Esophagus squamous epithelium (tissue), 5 donors: ENCODE results near the gene RPL18A. TPM values are rescaled to one million over a fixed set of nuclear protein-coding genes. Genes with fewer than 3 reads are reported as not detected.

Experiments
- DNase-seq: peaks from one replicate; lab custom pipeline; 2025; lab: John Stamatoyannopoulos, UW
- H3K27ac ChIP-seq, 4 donors: fragments of 200-600 bp; sonication (generic); one replicate each; pipeline ENCODE4 v1.5.1; 2016 to 2019; ENCODE audit warnings: mild to moderate bottlenecking in 1 of 4
- H3K27me3 ChIP-seq, 4 donors: fragments of 200-600 bp; sonication (generic); 1 replicate in 3 of 4; 2 replicates in 1 of 4; pipeline versions ENCODE4 v1.5.1 to v1.6.0; 2017 to 2021; ENCODE audit warnings: antibody characterized with exemption in 1 of 4
- H3K36me3 ChIP-seq, 3 donors: fragments of 200-600 bp; sonication (generic); one replicate each; pipeline ENCODE4 v1.5.1; 2016 to 2019
- H3K4me1 ChIP-seq, 3 donors: fragments of 200-600 bp; sonication (generic); one replicate each; pipeline ENCODE4 v1.5.1; 2017 to 2019
- H3K4me3 ChIP-seq, 4 donors: fragments of 200-600 bp; sonication (generic); 1 replicate in 3 of 4; 2 replicates in 1 of 4; pipeline ENCODE4 v1.5.1; 2016 to 2019; ENCODE audit warnings: mild to moderate bottlenecking in 2 of 4, moderate library complexity in 1 of 4
- H3K9me3 ChIP-seq, 3 donors: fragments of 200-600 bp; sonication (generic); one replicate each; pipeline ENCODE4 v1.5.1; 2016 to 2019
- POLR2A ChIP-seq, 4 donors: fragments of 450-650 bp; IDR thresholded peaks; one replicate each; pipeline ENCODE4 v1.6.1; 2017; ENCODE audit warnings: antibody characterized with exemption in 4 of 4, mild to moderate bottlenecking in 4 of 4, moderate library complexity in 3 of 4
- WGBS, 2 donors: methylation state at CpG; one replicate each; pipeline ENCODE4 v1.1.5; 2018; 5-methylcytosine and 5-hydroxymethylcytosine counted together
- intact Hi-C: fragments of 100-400 bp; cut with DNase I; formaldehyde crosslinking; loops from one replicate; pipeline ENCODE4 v1.15.0; 2022
- total RNA-seq, 4 donors: library from RNA; depleted of rRNA; stranded (reverse); fragments of >200 nt; gene quantifications; one replicate each; pipeline ENCODE4 v1.1.0, GENCODE V29; 2016
- TF ChIP-seq, protein P1 (sequence below), 6 experiments: fragments of 450-650 bp in 4 of 6; fragments of 200-600 bp in 2 of 6; sonication (generic) in 2 of 6; IDR thresholded peaks; one replicate each; pipeline ENCODE4 v1.5.1; 2016 to 2019; ENCODE audit warnings: antibody characterized with exemption in 6 of 6, mild to moderate bottlenecking in 4 of 6, moderate library complexity in 4 of 6
- donor health status: DM: yes; HTN: yes; CAD: no.

The RPL18A gene
- total RNA-seq, 4 donors from 2014 or later = 1,080 to 2,192 (median 1,622) TPM

DNA sequence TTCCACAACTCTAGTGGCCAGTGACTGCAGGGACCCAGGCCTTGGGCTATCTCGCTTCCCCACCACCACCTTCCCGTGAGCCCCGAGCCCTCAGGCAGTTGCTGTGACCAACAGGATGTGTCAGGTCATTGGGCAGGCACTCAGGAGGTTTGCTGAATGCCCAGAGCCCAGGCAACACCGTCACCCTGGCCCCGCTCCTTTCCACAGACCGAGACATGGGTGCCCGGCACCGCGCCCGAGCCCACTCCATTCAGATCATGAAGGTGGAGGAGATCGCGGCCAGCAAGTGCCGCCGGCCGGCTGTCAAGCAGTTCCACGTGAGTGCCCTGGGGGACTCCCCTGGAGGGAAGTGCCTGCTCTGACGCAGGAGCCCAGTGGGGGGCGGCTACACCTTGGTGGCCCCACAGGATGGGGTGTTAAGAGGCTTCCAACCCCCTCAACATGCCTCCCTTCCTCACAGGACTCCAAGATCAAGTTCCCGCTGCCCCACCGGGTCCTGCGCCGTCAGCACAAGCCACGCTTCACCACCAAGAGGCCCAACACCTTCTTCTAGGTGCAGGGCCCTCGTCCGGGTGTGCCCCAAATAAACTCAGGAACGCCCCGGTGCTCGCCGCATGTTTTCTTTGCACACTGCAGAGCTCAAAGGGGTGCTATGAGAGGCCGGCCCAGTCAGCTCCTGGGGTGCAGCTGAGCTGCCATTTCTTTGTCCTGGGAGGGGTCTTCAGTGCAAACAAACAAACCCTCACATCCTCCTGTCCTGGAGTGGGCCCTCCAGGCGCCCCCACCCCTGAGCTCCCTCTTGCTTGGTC, 3.2 kb downstream of the RPL18A start:
- no peak overlapping the region for H3K4me3 ChIP-seq

DNA sequence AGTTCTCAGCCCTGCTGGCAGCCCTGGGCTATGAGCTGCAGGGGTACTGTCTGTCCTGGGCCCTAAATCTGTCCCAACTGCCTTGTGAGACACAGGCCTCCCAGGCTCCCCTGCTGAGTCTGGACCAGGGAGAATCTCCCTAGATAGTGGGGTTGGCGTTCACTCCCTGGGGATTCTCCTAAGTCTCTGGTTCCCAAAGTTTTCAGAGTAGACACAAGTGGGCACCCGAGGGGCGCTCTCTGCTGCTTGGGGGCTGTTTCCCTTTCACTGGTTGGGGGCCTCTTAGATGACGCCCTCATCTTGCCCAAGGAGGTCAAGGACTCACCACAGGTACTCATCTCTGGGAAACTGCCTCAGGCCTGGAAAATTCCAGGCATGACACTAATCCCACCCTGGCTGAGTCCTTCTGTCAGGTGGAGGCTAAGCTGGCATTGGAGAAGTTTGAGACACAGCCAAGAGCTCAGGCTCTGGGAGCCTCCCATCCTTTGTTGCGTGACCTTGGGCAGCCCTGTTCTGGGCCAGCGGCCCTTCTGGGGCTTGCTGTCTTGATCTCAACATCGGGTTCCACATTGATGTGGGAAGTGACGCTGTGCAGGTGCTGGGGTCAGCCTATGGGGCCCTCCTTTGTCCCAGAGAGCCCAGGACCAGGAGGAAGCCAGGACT, 3.9 kb downstream of the RPL18A start:
- Histone ChIP-seq H3K4me1 (peaks cover 26 to 60% (median 50%) of the 10 kb centered on the region in 3 donors), H3K9me3 (no peaks in the 10 kb centered on the region), H3K27ac (peak overlapping the region; percentile 44 to 61 (median 58)), H3K27me3 (no peaks in the 10 kb centered on the region), H3K4me3 (no peak overlapping the region), H3K36me3 (peaks cover 25 to 52% (median 33%) of the 10 kb centered on the region in 3 donors)
- TF ChIP-seq POLR2A (IDR thresholded peaks at IDR 0.05) = no peak
- TF ChIP-seq, protein P1, sequence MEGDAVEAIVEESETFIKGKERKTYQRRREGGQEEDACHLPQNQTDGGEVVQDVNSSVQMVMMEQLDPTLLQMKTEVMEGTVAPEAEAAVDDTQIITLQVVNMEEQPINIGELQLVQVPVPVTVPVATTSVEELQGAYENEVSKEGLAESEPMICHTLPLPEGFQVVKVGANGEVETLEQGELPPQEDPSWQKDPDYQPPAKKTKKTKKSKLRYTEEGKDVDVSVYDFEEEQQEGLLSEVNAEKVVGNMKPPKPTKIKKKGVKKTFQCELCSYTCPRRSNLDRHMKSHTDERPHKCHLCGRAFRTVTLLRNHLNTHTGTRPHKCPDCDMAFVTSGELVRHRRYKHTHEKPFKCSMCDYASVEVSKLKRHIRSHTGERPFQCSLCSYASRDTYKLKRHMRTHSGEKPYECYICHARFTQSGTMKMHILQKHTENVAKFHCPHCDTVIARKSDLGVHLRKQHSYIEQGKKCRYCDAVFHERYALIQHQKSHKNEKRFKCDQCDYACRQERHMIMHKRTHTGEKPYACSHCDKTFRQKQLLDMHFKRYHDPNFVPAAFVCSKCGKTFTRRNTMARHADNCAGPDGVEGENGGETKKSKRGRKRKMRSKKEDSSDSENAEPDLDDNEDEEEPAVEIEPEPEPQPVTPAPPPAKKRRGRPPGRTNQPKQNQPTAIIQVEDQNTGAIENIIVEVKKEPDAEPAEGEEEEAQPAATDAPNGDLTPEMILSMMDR (IDR thresholded peaks at IDR 0.05) = no peak
- 57 to 63% methylated on average over 4 to 5 of the region's 8 CpGs for WGBS, 2 donors
- intact Hi-C loops = no loop called here
- DNase-seq = no peak

More for the DNA sequence above, 3.2 kb downstream of the RPL18A start:
- peaks cover 26 to 60% (median 50%) of the 10 kb centered on the region in 3 donors for H3K4me1 ChIP-seq
- WGBS, 2 donors = 46 to 65% methylated on average over 10 to 13 of the region's 31 CpGs
- no peaks in the 10 kb centered on the region for H3K27me3 ChIP-seq
- H3K36me3 ChIP-seq = peaks cover 25 to 52% (median 33%) of the 10 kb centered on the region in 3 donors
- no peak for DNase-seq
- no peaks in the 10 kb centered on the region for H3K9me3 ChIP-seq
- peak overlapping the region; percentile 44 to 61 (median 58) for H3K27ac ChIP-seq
- TF ChIP-seq POLR2A (IDR thresholded peaks at IDR 0.05) = no peak
- TF ChIP-seq, protein P1 (IDR thresholded peaks at IDR 0.05) = no peak
- intact Hi-C loops = no loop called here

DNA sequence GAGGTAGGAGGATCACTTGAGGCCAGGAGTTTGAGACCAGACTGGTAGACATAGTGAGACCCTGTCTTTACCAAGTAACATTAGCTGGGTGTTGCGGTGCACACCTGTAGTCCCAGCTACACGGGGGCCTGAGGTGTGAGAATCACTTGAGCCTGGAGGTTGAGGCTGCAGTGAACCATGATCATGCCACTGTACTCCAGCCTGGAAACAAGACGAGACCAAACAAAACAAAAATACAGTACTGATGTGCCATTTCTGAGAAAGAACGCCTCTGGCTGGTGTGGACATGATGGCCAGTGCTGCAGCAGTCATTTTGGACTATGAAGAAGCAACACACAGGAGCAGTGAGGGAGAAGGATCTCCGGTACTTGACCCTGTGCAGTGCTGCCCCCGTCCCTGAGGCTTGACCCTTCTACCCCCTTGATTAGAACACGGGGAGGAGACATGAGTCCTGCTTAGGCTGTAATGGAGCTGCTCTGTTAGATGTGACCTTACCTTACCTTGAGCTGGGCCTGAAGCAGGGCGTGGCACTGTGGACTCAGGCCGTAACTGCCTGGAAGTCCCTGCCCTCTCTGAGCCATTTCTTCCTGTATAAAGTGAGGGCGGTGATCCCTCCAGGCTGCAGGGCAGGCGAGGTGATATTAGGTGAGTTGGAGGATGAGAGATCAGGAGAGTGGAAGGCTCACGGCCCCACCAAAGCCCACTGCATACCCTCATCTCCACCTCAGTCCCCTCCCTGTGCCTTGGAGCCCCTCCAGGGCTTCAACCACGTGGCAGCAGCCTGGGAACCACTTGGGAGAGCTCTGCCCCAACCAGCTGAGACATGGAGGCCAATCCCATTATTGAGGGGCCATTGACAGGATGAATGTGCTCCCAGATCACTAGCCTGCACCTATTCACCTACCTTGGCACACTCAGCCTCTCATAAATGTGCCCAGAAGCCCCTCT, 5.9 kb downstream of the RPL18A start:
- TF ChIP-seq, protein P1 (IDR thresholded peaks at IDR 0.05) = no peak
- TF ChIP-seq POLR2A (IDR thresholded peaks at IDR 0.05) = peak in 1 of 4 donors; percentile 9
- 20 to 60% methylated on average over 4 to 13 of the region's 13 CpGs for WGBS, 2 donors
- Histone ChIP-seq H3K4me3 (no peak overlapping the region), H3K9me3 (no peaks in the 10 kb centered on the region), H3K27ac (peak overlapping the region; percentile 35 to 65 (median 57)), H3K27me3 (peaks cover 0 to 18% (median 5%) of the 10 kb centered on the region in 4 donors), H3K36me3 (peaks cover 25 to 52% (median 33%) of the 10 kb centered on the region in 3 donors), H3K4me1 (peaks cover 26 to 56% (median 45%) of the 10 kb centered on the region in 3 donors)
- intact Hi-C loops = loop anchor here (5.0 kb wide), 2 partner anchors 67 to 132 kb away; partner anchors contain the start of gene CCDC124
- no peak for DNase-seq

DNA sequence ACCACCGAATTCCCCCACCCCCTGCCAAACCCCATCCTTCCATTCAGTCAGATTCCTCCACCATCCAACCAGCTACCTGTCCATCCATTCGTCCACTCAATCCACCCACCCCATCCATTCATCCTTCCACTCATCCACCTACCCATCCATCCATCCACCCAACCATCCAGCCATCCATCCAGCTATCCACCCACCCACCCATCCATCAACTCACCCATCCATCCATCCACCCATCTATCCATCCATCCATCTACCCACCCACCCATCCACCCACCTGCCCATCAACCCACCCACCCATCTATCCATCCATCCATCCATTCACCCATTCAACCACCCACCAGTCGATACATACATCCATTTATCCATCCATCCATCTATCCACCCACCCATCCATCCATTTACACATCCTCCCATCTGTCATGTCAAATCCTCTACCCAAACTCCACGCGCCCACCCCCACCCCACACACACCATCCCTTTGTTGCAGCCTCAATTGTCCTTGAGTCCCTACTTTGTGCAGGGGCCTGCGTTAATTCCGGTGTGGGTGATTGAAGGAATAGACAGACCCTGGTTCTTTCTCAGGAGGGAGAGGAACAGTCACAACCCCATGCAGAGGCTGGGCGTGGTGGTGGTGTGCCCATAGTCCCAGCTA, 6.7 kb downstream of the RPL18A start:
- 86 to 87% methylated on average over 5 to 7 of the region's 8 CpGs for WGBS, 2 donors
- H3K4me3 ChIP-seq = no peak overlapping the region
- peak overlapping the region in 2 of 4 donors; percentile 55 to 65 for H3K27ac ChIP-seq
- H3K9me3 ChIP-seq = no peaks in the 10 kb centered on the region
- intact Hi-C loops = loop anchor here (5.0 kb wide), 2 partner anchors 66 to 131 kb away; partner anchors contain the start of gene CCDC124
- peaks cover 25 to 44% (median 32%) of the 10 kb centered on the region in 3 donors for H3K36me3 ChIP-seq
- H3K27me3 ChIP-seq = peaks cover 2 to 26% (median 12%) of the 10 kb centered on the region in 4 donors
- peaks cover 18 to 49% (median 37%) of the 10 kb centered on the region in 3 donors for H3K4me1 ChIP-seq
- no peak for DNase-seq
- TF ChIP-seq POLR2A (IDR thresholded peaks at IDR 0.05) = no peak
- TF ChIP-seq, protein P1 (IDR thresholded peaks at IDR 0.05) = no peak
